D721Med (cell line): ENCODE data around the gene HIKESHI.

Experiments used
- DNase-seq: peaks from one replicate; pipeline ENCODE4 v3.0.0; 2011; ENCODE audit warnings: low spot score; ENCODE audit not compliant: insufficient read length
- FAIRE-seq: peaks from 2 replicates; lab custom pipeline; 2011; peaks lifted over from hg19 to GRCh38; lab: Jason Lieb, UNC
- TF ChIP-seq, protein P1 (sequence below): IDR thresholded peaks from 2 replicates; pipeline ENCODE4 v1.5.1; 2012; ENCODE audit warnings: mild to moderate bottlenecking, control low read depth; ENCODE audit not compliant: insufficient read depth; ENCODE audit errors: missing control alignments

The HIKESHI gene

DNA sequence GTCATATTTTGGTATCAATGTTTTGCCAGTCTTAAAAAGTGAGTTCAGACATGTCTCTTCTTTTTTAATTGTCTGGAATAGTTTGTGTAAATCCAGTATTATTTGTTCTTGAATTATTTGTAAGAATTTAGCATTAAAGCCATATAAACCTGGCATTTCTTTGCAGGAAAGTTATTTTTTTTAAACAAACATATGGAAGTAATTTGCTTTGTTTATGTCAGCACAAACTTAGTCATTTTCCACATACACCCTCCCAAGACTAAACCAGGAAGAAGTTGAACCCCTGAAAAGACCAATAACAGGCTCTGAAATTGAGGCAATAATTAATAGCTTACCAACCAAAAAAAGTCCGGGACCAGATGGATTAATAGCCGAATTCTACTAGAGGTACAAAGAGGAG lies 63.5 kb downstream of the HIKESHI start:
- TF ChIP-seq, protein P1, sequence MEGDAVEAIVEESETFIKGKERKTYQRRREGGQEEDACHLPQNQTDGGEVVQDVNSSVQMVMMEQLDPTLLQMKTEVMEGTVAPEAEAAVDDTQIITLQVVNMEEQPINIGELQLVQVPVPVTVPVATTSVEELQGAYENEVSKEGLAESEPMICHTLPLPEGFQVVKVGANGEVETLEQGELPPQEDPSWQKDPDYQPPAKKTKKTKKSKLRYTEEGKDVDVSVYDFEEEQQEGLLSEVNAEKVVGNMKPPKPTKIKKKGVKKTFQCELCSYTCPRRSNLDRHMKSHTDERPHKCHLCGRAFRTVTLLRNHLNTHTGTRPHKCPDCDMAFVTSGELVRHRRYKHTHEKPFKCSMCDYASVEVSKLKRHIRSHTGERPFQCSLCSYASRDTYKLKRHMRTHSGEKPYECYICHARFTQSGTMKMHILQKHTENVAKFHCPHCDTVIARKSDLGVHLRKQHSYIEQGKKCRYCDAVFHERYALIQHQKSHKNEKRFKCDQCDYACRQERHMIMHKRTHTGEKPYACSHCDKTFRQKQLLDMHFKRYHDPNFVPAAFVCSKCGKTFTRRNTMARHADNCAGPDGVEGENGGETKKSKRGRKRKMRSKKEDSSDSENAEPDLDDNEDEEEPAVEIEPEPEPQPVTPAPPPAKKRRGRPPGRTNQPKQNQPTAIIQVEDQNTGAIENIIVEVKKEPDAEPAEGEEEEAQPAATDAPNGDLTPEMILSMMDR: no peak
- no peak for DNase-seq
- no peak for FAIRE-seq

DNA sequence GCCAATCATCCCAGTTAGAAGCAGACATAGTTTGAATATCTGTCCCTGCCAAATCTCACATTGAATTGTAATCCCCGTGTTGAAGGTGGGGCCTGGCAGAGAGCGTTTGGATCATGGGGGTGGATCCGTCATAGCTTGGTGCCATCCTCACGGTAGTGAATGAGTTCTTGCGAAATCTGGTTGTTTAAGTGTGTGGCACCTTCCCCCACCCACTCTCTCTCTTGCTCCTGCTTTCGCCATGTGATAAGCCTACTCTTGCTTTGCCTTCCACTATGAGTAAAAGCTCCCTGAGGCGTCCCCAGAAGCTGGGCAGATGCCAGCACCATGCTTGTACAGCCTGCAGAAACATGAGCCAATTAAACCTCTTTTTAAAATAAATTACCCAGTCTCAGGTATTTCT lies 67.6 kb downstream of the HIKESHI start:
- no peak for FAIRE-seq

DNA sequence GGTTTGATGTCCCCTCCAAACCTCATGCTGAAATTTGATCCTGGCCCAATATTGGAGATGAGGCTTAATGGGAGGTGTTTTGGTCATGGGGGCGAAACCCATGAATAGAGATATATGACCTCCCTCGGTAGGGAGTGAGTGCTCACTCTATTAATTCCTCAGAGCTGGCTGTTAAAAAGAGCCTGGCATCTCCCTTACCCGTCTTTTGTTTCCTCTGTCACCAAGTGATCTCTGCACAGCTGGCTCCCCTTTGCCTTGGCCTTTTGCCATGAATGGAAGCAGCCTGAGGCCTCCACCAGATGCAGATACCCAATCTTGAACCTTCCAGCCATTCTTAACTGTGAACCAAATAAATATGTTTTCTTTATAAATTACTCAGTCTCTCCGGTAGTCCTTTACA lies 68.1 kb downstream of the HIKESHI start:
- FAIRE-seq: no peak
- DNase-seq: no peak
- TF ChIP-seq, protein P1: no peak

More for the DNA sequence above, 67.6 kb downstream of the HIKESHI start:
- TF ChIP-seq, protein P1: no peak
- DNase-seq: no peak

DNA sequence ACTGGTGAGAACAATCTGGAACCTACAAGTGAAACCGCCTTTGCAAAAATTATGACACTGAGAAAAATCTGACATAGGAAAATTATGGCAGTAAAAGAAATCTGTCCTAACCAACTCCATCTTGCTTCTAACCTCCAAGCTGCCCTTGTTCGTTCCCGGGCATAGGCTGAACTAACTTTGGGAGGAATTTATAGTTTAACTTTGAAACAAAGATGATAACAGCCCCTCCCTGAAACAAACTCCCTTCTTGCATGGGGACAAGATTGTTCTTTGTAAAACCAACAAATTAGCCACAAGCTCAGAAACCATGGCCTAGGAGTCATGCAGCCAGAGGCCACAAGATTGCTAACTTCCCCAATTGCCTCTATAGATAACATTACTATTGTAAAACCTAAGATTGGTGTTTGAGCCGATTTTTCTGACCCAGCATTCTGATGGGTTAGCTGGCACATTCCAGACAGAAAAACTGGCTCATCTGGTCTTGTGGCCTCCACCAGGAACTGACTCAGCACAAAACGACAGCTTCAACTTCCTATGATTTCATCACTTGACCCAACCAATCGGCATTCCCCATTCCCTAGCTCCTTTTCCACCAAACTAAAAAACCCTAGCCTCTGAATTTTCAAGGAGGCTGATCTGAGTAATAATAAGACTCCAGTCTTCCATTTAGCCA lies 69.0 kb downstream of the HIKESHI start:
- FAIRE-seq (no peak), DNase-seq (no peak)
- TF ChIP-seq, protein P1: no peak

DNA sequence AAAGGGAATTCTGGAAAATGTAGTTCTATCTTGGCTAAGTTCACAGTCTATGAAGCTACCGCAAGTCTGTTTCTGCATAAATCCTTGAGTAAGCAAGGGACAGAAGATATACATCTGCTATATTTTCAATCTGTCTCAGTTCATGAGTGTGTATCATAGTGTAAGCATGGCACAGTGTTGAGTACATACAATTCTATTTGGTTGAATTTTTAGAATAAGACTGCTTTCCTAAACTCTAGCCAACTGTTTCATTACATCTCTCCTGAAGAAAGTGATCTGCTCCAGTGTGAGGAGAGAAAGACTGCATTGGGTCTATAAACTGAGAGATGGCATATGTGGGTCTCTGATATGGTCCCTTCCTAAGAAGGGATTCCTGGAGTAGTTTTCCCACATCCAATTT lies 70.0 kb downstream of the HIKESHI start:
- DNase-seq (no peak), FAIRE-seq (no peak)
- TF ChIP-seq, protein P1: no peak

DNA sequence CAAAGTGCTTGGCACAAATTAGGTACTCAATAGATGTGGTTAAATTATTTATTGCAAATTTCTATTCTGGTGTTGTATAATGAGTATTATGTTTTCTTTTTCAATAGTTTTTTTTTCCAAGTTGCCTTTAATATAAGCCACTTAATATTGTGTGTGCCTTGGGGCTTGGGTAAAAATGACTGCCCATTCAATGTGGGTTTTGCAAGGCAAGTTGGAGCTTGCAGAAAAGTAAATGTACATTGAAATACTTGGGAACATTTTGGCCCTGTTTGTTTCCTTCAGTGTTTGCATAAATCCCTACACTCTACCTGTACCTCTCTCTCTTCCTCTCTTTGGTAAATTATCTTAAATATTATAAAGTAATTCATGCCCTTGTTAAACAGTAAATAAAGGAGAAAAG lies 70.5 kb downstream of the HIKESHI start:
- no peak for FAIRE-seq
- TF ChIP-seq, protein P1: no peak
- DNase-seq: no peak

DNA sequence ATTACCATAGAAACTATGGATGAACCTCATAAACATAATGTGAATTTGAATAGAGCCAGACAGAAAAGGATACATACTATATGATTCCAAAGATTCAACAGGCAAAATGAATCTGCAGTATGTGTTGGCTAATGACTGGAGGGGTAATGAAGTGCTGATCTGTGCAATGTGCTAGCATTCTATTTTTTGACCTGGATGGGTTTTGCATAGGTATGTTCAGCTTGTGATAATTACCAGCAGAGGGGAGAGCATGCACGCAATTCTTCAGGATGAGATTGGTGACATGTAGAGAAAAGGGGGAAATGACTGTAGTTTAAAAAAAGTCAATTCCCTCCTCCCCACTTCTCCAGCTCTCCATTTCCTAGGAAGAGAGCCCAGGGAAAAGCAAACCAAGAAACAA lies 72.0 kb downstream of the HIKESHI start:
- TF ChIP-seq, protein P1: no peak
- DNase-seq: no peak
- no peak for FAIRE-seq
